ENCODE measurements around the gene CHD6. TPM values are rescaled to one million over a fixed set of nuclear protein-coding genes. Genes with fewer than 3 reads are reported as not detected.

The CHD6 gene
- total and polyA plus RNA-seq, 2 of the 13 experiments (the other 11 are each of a cell fraction or from before 2014, with no cell fraction given), result 14.4 to 52.0 TPM

DNA sequence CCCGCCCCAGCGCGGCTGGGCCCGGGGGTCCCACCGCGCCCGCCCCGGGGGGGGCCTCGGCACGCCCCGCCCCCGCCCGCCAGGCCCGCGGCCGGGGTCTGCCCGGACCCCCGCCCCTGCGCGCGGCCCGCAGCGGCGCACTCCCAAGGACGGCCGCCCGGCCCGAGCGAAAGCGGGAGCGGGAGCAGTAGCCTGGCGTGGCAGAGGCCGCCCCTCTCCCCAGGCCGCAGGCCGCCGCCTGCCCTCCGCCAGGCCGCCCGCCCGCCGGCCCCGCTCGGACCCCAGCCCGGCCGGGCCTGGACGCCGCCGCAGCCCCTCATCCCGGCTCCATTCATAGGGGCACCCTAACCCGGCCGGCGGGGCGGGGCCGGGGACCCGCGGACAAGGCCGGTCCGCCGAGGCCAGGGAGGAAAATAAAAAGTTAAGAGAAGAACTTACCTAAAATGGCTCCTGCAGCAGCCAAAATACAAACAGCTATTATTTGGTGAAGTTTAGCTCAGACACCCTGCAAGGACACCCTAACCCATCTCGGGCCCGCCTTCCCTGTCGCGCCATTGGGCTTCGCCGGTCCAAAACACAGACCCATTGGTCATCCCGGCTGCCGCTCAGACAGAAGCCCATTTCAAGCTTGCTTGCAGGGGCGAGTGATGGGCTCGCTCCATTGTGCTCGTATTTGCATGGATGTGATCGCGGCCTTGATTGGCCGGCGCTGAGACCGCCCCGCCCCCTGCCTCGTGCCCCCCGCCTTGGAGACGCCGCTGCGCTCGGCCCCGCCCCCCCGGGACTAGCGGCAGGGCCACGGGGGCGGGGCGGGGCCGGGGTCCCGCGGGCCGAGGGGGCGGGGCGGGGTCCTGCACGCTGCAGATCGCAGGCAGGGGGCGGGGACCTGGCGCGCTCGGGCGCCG is at the start of gene CHD6 (continued):
- TF ChIP-seq XRCC5 (optimal IDR thresholded peaks at IDR 0.05; ENCODE audit: low read length) (peak; percentile 91), HNRNPK (IDR thresholded peaks at IDR 0.05; ENCODE audit: low read depth, low read length, poor library complexity, severe bottlenecking) (no peak), ZSCAN21 (CRISPR knock-in tag; IDR thresholded peaks at IDR 0.05; ENCODE audit: borderline replicate concordance) (peak; percentile 51; the same call in 1 of the 2 replicates), FOSL2 (CRISPR knock-in tag; IDR thresholded peaks at IDR 0.05) (peak; percentile 31; the same call in 1 of the 2 replicates), KMT2A (CRISPR knock-in tag; IDR thresholded peaks at IDR 0.05) (peak; percentile 70), ZNF772 (CRISPR knock-in tag; IDR thresholded peaks at IDR 0.05) (0 out of 2 replicates have a peak, but pooled peaks have one; percentile 28), MZF1 (CRISPR knock-in tag; IDR thresholded peaks at IDR 0.05; ENCODE audit: borderline replicate concordance) (no peak), EP300 (IDR thresholded peaks at IDR 0.05; ENCODE audit: low read depth in 2 of 2, low read length in 2 of 2) (no peak), EP300 (CRISPR knock-in tag; IDR thresholded peaks at IDR 0.05; ENCODE audit: borderline replicate concordance) (0 out of 2 replicates have a peak, but pooled peaks have one; percentile 14), ZNF598 (CRISPR knock-in tag; IDR thresholded peaks at IDR 0.05; ENCODE audit: borderline replicate concordance) (peak; percentile 77; the same call in 1 of the 2 replicates), MED1 (CRISPR knock-in tag; IDR thresholded peaks at IDR 0.05) (no peak; the same call in 1 of the 2 replicates), MIXL1 (CRISPR knock-in tag; IDR thresholded peaks at IDR 0.05) (peak; percentile 75; the same call in 1 of the 2 replicates)
- TF ChIP-seq, protein P1, sequence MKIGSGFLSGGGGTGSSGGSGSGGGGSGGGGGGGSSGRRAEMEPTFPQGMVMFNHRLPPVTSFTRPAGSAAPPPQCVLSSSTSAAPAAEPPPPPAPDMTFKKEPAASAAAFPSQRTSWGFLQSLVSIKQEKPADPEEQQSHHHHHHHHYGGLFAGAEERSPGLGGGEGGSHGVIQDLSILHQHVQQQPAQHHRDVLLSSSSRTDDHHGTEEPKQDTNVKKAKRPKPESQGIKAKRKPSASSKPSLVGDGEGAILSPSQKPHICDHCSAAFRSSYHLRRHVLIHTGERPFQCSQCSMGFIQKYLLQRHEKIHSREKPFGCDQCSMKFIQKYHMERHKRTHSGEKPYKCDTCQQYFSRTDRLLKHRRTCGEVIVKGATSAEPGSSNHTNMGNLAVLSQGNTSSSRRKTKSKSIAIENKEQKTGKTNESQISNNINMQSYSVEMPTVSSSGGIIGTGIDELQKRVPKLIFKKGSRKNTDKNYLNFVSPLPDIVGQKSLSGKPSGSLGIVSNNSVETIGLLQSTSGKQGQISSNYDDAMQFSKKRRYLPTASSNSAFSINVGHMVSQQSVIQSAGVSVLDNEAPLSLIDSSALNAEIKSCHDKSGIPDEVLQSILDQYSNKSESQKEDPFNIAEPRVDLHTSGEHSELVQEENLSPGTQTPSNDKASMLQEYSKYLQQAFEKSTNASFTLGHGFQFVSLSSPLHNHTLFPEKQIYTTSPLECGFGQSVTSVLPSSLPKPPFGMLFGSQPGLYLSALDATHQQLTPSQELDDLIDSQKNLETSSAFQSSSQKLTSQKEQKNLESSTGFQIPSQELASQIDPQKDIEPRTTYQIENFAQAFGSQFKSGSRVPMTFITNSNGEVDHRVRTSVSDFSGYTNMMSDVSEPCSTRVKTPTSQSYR (CRISPR knock-in tag; IDR thresholded peaks at IDR 0.05; ENCODE audit: borderline replicate concordance), result peak; percentile 12; the same call in 1 of the 2 replicates
- TF ChIP-seq, protein P2, sequence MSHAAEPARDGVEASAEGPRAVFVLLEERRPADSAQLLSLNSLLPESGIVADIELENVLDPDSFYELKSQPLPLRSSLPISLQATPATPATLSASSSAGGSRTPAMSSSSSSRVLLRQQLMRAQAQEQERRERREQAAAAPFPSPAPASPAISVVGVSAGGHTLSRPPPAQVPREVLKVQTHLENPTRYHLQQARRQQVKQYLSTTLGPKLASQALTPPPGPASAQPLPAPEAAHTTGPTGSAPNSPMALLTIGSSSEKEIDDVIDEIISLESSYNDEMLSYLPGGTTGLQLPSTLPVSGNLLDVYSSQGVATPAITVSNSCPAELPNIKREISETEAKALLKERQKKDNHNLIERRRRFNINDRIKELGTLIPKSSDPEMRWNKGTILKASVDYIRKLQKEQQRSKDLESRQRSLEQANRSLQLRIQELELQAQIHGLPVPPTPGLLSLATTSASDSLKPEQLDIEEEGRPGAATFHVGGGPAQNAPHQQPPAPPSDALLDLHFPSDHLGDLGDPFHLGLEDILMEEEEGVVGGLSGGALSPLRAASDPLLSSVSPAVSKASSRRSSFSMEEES (CRISPR knock-in tag; IDR thresholded peaks at IDR 0.05), result peak; percentile 65
- TF ChIP-seq, protein P3, sequence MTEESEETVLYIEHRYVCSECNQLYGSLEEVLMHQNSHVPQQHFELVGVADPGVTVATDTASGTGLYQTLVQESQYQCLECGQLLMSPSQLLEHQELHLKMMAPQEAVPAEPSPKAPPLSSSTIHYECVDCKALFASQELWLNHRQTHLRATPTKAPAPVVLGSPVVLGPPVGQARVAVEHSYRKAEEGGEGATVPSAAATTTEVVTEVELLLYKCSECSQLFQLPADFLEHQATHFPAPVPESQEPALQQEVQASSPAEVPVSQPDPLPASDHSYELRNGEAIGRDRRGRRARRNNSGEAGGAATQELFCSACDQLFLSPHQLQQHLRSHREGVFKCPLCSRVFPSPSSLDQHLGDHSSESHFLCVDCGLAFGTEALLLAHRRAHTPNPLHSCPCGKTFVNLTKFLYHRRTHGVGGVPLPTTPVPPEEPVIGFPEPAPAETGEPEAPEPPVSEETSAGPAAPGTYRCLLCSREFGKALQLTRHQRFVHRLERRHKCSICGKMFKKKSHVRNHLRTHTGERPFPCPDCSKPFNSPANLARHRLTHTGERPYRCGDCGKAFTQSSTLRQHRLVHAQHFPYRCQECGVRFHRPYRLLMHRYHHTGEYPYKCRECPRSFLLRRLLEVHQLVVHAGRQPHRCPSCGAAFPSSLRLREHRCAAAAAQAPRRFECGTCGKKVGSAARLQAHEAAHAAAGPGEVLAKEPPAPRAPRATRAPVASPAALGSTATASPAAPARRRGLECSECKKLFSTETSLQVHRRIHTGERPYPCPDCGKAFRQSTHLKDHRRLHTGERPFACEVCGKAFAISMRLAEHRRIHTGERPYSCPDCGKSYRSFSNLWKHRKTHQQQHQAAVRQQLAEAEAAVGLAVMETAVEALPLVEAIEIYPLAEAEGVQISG (CRISPR knock-in tag; IDR thresholded peaks at IDR 0.05), result peak; percentile 30; the same call in 1 of the 2 replicates
- TF ChIP-seq, protein P4, sequence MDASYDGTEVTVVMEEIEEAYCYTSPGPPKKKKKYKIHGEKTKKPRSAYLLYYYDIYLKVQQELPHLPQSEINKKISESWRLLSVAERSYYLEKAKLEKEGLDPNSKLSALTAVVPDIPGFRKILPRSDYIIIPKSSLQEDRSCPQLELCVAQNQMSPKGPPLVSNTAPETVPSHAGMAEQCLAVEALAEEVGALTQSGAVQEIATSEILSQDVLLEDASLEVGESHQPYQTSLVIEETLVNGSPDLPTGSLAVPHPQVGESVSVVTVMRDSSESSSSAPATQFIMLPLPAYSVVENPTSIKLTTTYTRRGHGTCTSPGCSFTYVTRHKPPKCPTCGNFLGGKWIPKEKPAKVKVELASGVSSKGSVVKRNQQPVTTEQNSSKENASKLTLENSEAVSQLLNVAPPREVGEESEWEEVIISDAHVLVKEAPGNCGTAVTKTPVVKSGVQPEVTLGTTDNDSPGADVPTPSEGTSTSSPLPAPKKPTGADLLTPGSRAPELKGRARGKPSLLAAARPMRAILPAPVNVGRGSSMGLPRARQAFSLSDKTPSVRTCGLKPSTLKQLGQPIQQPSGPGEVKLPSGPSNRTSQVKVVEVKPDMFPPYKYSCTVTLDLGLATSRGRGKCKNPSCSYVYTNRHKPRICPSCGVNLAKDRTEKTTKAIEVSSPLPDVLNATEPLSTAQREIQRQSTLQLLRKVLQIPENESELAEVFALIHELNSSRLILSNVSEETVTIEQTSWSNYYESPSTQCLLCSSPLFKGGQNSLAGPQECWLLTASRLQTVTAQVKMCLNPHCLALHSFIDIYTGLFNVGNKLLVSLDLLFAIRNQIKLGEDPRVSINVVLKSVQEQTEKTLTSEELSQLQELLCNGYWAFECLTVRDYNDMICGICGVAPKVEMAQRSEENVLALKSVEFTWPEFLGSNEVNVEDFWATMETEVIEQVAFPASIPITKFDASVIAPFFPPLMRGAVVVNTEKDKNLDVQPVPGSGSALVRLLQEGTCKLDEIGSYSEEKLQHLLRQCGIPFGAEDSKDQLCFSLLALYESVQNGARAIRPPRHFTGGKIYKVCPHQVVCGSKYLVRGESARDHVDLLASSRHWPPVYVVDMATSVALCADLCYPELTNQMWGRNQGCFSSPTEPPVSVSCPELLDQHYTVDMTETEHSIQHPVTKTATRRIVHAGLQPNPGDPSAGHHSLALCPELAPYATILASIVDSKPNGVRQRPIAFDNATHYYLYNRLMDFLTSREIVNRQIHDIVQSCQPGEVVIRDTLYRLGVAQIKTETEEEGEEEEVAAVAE (CRISPR knock-in tag; IDR thresholded peaks at IDR 0.05; ENCODE audit: borderline replicate concordance), result 0 out of 2 replicates have a peak, but pooled peaks have one; percentile 48

Measured in HepG2 (cell line).